ENCODE measurements around the gene SLC39A5. TPM values are rescaled to one million over a fixed set of nuclear protein-coding genes. Genes with fewer than 3 reads are reported as not detected.

Gene SLC39A5
- total and polyA plus RNA-seq, 2 of the 13 experiments (the other 11 are each of a cell fraction or from before 2014, with no cell fraction given) = 59.7 to 101 TPM

GRCh38 chr12:56189099-56189917 lies 40.5 kb upstream of the SLC39A5 start, which contains the start of gene SMARCC2 (continued):
- TF ChIP-seq ZNF710 (CRISPR knock-in tag; IDR thresholded peaks at IDR 0.05; ENCODE audit: borderline replicate concordance) (0 out of 2 replicates have a peak, but pooled peaks have one; percentile 47), MAF1 (CRISPR knock-in tag; IDR thresholded peaks at IDR 0.05; ENCODE audit: borderline replicate concordance) (no peak), RAD21 (CRISPR knock-in tag; IDR thresholded peaks at IDR 0.05) (peak; percentile 62), TP53 (CRISPR knock-in tag; conservative IDR thresholded peaks at IDR 0.05) (no peak), ZNF574 (CRISPR knock-in tag; IDR thresholded peaks at IDR 0.05) (peak; percentile 95), IRF2 (CRISPR knock-in tag; IDR thresholded peaks at IDR 0.05) (0 out of 2 replicates have a peak, but pooled peaks have one; percentile 18), BORCS8-MEF2B (CRISPR knock-in tag; IDR thresholded peaks at IDR 0.05) (no peak), TBL1XR1 (IDR thresholded peaks at IDR 0.05; ENCODE audit: borderline replicate concordance, low read length, partially characterized antibody) (no peak), TCF12 (IDR thresholded peaks at IDR 0.05) (no peak), TCF12 (CRISPR knock-in tag; IDR thresholded peaks at IDR 0.05) (no peak), ZNF10 (CRISPR knock-in tag; IDR thresholded peaks at IDR 0.05; ENCODE audit: borderline replicate concordance, low read depth) (no peak), BHLHE40 (IDR thresholded peaks at IDR 0.05; ENCODE audit: low read length) (peak; percentile 50; the same call in 1 of the 2 replicates), PCBP1 (IDR thresholded peaks at IDR 0.05; ENCODE audit: borderline replicate concordance, low read depth, low read length) (peak; percentile 86; the same call in 1 of the 2 replicates), NRL (CRISPR knock-in tag; IDR thresholded peaks at IDR 0.05; ENCODE audit: borderline replicate concordance) (0 out of 2 replicates have a peak, but pooled peaks have one; percentile 28), GMEB2 (CRISPR knock-in tag; IDR thresholded peaks at IDR 0.05; ENCODE audit: low read depth) (no peak), MXD1 (CRISPR knock-in tag; IDR thresholded peaks at IDR 0.05) (peak; percentile 39; the same call in 1 of the 2 replicates), ZBTB25 (CRISPR knock-in tag; IDR thresholded peaks at IDR 0.05) (peak; percentile 41; the same call in 1 of the 2 replicates), ZNF18 (CRISPR knock-in tag; IDR thresholded peaks at IDR 0.05; ENCODE audit: insufficient replicate concordance) (peak; percentile 53)

Data from HepG2 (cell line).